HuH-7.5 (cell line): ENCODE data around the gene GCNT2.
"Not testable (repeated sequence)": the region's sequence is repeated elsewhere in the genome, so short reads cannot be mapped to it uniquely, and the experiment has no call there.

Experiments used
- DNase-seq: peaks from one replicate; pipeline ENCODE4 v3.0.0; 2011; ENCODE audit warnings: low spot score

Gene GCNT2

DNA sequence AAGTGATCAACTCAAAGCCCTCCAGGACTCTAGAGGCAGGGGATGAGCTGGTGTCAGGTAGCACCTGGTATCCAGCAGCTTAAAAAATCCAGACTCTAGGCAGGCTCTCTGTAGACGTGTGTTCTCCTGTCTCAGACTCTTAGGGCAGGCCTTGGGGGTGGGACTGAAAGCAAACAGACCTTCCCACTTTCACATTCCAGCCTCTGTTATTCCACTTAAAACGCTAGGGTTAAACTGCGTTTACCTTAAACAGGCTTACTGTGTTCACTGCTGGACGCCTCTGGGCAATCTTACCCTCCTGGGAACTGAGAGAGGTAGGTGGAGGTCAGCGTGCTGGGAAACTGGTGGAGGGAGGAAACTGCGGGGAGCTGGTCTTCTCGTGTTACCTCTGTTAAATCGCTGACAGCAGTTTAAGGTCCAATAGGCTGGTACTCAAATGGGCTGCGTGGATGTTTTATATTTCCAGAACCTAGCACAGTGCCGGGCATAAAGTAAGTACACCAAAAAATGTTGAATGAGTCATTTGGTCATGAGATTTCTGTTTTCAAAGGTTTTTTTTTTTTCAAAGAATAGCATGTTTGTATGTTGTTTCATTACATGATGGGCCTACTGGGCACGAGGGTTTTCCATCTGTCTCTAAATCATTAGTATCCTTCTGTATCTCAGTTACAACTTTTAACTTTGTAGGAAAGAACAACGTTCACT is at the start of gene GCNT2:
GCNT2 (plus strand) TSS at position 248 of the 705 bp plus-strand sequence. CDS start 7,561 bp downstream, outside the sequence.
- peak; percentile 31 for DNase-seq

DNA sequence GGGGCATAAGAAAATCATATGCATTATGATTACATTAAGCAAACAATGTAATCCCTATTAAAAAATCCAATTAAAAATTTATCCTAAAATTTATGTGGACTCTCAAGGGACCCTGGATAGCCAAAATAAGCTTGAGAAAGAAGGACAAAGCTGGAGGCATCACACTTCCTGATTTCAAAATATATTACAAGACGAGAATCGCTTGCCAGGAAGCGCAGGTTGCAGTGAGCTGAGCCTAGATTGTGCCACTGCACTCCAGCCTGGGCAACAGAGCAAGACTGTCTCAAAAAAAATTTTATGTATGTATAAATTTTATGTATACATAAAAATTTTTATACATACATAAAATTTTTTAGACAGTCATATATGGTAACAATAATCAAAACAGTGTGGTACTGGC is 48.5 kb upstream of the GCNT2 start:
- no peak for DNase-seq

DNA sequence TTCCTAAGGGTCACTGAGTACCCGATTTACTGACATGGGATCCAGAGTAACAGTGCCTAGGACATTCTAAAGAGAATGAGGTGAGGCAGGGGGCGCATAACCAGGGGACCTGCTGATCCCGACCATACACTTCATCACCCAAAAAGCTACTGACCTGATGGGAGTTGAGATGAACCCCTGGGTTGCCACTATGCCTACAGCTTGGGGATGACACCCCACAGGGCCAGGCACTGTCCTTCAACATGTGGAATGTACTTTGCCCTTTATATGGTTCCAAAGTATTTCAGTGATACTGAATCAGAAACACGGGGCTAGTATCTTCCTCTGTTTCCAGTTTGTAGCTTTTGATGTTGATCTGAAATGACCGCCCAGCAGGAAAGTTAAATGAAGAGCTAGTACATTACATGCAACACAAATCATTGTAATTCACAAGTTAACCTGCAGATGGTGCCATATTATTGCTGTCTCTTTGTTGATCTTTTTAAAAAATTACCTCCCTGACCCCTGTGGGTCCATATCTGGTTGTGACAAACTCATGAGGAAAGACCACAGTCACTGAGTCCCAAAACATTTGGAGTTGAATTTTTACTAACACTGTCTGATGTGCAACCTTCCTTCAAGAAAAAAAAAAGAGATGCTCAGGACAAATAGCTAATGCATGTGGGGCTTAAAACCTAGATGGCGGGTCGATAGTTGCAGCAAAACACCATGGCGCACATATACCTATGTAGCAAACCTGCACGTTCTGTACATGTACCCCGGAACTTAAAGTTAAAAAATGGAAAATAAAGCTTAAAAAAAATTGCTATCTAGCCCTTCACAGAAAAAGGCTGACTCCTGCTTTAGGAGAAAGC is 42.7 kb upstream of the GCNT2 start:
- peak; percentile 50 for DNase-seq

DNA sequence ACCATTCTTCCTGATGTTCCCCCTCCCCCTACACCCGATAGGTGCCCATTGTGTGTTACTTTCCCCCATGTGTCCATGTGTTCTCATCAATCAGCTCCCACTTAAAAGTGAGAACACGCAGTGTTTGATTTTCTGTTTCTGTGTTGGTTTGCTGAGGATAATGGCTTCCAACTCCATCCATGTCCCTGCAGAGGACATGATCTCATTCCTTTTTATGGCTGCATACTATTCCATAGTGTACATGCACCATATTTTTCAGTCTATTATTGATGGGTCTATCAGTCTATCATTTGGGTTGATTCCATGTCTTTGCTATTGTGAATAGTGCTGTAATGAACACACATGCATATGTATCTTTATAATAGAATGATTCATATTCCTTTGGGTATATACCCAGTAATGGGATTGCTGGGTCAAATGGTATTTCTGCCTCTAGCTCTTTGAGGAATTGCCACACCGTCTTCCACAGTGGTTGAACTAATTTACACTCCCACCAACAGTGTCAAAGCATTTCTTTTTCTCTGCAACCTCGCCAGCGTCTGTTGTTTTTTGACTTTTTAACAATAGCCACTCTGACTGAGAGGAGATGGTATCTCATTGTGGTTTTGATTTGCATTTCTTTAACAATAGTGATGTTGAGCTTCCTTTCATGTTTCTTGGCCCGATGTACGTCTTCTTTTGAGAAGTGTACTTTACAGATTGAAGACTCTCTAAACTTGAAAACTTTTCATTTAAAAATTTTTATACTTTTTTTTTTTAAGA is 41.0 kb upstream of the GCNT2 start:
- DNase-seq = no peak

DNA sequence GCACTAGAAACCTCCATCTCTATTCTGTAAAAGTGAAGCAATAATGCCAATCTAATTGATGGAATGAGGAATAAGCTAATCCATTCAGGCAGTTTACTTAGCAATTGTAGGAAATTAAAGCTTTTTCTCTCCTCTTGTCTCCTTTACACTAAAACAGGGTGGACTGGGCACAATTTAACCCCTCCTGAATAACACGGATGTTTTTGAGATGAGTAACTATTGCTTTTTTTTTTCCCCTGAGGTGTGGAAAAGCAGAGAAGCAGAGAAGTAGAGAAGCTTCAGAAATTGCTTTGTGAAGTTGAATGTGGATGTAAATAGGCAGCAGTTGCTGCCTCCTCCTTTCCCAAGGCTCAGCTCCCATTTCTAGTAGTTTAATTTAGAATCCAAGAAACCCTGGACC is 40.0 kb upstream of the GCNT2 start:
- DNase-seq = no peak

DNA sequence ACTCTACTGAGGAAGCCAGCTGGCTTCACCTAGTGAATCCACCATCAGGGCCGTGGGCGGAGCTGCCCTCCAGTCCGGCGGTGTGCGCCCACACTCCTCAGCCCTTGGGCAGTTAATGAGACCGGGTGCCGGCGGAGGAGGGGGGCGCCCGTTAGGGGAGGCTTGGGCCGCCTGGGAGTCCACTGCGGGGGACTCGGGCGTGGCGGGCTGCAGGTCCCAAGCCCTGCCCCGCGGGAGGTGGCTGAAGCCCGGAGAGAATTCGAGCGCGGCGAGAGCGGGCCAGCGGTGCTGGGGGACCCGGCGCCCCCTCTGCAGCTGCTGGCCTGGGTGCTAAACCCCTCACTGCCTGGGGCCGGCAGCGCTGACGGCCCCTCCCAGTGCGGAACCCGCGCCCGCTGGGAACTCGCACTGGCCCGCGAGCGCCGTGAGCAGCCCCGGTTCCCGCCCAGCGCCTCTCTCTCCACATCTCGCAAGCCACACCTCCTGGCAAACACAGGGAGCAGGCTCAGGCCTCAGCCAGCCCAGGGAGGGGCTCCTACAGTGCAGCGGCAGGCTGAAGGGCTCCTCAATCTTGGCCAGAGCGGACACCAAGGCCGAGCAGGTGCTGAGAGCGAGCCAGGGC is 38.4 kb upstream of the GCNT2 start:
- no peak for DNase-seq

DNA sequence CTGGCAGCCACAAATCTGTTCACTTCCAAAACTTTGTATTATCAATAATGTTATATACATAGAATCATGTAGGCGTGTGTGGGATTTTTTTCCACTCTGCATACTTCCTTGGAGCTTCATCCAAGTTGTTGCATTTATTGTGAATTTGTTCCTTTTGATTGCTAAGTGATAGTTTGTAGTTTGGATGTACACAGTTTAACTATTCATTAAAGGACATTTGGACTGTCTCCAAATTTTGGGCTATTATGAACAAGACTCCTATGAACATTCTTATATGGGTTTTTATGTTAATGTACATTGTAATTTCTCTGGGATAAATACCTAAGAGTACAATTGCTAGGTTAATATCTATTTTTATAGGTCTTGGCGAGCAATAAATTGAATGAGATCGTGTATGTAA is 36.2 kb upstream of the GCNT2 start:
- DNase-seq = no peak

DNA sequence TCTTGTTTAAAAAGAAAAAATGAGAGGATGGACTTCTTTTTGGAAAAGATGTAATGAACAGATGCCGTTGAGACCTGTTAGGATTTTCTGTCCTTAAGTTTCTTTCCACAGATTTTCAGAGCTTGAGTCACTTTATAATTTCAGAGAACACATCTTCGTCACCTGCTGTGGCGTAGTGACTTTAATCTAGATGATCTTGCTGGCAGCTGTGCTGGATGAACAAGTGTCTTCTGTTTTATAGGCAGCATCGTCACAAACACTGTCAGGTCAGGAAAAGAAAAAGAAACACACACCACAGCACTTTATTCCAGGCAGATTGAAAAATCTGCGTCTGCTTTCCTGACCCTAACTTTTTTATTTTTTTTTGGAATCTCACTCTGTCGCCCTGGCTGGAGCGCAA is 35.7 kb upstream of the GCNT2 start:
- no peak for DNase-seq

DNA sequence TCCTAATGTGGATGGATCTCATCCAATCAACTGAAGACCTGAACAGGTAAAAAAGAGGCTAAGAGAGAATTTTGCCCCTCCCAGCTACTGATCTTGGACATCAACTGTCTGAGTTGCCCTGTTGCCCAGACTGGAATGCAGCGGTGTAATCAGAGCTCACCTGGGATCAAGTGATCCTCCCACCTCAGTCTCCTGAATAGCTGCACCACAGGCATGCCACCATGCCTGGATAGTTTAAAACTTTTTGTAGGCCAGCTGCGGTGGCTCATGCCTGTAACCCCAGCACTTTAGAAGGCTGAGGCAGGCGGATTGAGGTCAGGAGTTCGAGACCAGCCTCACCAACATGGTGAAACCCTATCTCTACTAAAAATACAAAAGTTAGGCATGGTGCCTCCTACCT is 34.9 kb upstream of the GCNT2 start:
- DNase-seq = no peak

DNA sequence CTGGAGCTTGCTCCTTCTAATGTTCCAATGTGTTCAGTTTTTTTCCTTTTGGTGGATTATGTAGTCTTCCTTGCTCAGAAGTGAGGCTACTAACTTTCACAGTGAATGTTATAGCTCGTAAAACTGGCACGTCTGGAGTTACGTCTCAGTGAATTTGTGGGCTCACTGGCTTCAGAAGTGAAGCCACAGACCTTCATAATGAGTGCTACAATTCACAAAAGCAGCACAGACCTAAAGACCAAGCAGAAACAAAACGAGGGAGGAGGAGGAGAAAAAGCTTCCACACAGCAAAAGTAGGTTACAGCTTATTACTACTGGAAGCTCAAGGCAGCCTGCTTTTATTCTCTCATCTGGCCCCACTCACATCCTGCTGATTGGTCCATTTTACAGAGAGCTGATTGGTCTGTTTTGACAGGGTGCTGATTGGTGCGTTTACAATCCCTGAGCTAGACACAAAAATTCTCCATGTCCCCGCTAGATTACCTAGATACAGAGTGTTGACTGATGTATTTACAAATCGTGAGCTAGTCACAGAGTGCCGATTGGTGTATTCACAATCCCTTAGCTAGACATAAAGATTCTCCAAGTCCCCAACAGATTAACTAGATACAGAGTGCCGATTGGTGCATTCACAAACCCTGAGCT is 34.1 kb upstream of the GCNT2 start:
- DNase-seq = not testable (repeated sequence)

DNA sequence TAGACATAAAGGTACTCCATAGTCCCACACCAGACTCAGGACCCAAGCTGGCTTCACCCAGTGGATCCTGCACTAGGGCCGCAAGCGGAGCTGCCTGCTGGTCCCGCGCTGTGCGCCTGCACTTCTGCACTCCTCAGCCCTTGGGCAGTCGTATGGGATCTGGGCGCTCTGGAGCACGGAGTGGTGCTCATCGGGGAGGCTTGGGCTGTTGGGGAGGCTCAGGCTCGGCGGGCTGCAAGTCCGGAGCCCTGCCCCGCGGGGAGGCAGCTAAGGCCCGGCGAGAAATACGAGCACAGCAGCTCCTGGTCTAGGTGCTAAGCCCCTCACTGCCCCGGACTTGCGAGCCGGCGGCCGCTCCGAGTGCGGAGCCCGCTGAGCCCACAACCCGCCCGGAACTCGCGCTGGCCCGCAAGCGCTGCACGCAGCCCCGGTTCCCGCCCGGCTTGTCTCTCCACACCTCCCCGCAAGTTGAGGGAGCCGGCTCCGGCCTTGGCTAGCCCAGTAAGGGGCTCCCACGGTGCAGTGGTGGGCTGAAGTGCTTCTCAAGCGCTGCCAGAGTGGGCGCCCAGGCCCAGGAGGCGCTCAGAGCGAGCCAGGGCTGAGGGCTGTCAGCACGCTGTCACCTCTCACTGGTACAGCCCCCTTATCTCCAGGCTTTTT is 33.4 kb upstream of the GCNT2 start:
- no peak for DNase-seq

DNA sequence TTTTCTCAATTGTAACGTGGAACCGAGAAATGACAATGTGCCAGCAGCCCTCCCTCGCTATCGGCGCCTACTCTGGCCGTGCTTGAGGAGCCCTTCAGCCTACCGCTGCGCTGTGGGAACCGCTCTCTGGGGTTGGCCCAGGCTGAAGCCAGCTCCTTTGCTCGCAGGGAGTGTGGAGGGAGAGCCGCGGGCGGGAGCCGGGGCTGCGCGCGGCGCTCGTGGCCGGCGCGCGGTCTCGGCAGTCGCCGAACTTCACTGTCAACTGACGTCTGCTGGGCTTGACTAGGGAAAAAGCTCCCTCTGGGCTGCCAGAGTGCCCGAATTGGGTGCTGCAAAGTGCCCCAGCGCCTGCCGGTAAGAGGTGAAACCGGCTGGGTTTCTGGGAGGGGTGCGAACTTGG is 29.7 kb upstream of the GCNT2 start:
- DNase-seq = no peak

DNA sequence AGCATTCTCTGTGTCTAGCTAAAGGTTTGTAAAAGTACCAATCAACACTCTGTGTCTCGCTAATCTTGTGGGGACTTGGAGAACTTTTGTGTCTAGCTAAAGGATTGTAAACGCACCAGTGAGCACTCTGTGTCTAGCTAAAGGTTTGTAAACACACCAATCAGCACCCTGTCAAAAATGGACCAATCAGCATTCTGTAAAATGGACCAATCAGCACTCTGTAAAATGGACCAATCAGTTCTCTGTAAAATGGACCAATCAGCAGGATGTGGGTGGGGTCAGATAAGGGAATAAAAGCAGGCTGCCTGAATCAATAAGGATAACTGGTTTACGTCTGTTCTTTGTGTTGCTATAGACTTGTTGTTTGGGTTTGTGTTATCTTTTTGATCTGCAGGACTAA is 29.2 kb upstream of the GCNT2 start:
- DNase-seq = not testable (repeated sequence)

DNA sequence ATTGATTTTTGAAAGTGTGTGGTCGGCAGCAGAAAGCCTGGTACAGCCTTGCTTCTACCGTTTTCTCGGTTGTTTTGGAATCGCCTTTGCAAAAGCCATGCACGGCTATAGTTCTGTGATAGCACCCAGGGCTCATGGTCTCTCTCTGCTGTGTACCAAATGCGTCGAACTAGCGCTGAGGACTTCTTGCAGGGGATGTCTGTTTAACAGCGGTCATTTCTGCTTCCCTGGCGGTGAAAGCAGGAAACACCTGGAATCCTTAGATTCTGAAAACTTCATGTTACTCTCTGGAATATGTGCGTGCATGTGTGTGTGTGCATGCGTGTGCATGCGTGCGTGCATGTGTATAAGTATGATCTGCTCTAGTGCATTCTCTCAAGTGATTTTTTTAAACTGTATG is 26.1 kb upstream of the GCNT2 start:
- DNase-seq = no peak

DNA sequence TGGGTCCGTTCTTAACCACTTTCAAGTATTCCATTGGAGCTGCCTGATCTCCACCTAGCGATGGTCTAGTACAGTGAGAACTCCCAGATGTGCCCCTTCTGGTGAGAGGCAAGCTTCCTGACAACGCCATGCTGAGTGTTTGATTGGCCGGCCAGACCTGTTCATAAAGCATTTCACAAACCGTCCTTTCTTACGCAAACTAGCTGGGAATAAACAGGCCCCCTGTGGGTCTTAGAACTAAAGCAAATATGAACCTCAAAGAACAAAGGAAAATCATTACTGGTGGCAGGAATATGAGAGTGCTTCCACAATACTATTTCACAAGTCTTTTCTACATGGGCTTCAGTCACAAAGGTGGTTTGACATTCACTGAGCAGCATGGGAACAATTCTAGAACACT is 15.6 kb upstream of the GCNT2 start:
- peak; percentile 40 for DNase-seq

DNA sequence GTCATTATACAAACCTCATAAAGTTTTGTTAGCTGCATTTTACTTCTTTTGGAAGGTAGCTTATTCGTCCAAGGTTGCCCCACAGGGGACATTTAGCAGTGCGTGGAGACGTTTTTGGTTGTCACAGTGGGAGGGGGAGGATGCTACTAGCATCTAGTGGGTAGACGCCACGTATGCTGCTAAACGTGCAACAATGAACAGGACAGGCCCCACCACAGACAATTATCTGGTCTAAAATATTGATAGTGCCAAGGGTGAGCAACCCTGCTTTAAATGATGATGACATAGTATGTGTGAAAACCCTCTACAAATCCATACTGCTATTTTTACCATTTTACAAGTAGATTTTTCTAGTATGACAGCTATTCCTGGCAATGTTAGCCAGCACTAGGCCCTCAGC is 13.9 kb upstream of the GCNT2 start:
- no peak for DNase-seq

DNA sequence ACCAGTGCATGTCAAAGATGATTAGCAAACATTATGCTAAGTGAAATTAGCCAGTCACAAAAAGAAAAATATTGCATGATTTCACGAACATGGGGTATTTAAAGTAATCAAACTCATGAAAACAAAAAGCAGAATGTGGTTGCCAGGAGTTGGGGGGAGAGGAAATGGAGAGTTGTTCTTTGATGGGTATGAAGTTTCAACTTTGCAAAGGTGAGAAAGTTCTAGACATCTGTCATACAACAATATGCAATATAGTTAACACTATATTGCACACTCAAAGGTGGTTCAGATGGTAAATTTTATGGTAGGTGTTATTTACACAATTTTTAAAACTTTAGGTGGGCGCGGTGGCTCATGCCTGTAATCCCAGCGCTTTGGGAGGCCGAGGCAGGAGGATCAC is 13.4 kb upstream of the GCNT2 start:
- no peak for DNase-seq

DNA sequence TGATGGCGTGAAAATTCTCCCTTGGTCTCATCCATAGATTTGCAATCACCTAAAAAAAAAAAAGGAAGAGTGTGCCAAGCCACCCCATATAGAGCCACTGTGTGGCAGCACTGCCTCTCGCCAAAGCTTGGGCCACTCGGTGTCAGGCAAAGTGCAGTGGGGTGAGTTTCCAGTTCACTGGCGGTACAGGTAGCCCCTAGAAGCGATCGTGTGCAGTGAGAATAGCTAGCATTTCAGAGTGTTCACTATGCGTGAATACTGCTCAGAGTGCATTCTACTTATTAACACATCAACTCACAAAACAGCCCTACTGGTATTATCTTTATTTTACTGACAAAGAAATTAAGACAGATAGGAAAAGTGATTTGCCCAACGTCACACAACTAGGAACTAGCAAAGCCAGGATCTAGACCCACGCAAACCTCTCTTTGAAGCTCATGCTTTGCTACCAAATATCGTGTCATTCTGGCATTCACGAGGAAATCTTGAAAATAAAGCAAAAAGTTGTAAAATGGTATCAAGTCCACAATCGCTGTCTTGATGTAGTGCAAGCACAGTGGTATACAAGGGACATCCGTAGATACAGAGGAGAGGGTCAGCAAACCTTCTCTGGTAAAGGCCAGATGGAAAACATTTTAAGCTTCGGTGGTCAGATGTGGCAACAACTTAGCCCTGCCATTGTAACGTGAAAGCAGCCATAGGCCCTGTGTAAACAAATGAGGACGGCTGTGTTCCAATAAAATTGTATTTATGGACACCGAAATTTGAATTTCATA is 10.4 kb upstream of the GCNT2 start:
- peak; percentile 40 for DNase-seq

DNA sequence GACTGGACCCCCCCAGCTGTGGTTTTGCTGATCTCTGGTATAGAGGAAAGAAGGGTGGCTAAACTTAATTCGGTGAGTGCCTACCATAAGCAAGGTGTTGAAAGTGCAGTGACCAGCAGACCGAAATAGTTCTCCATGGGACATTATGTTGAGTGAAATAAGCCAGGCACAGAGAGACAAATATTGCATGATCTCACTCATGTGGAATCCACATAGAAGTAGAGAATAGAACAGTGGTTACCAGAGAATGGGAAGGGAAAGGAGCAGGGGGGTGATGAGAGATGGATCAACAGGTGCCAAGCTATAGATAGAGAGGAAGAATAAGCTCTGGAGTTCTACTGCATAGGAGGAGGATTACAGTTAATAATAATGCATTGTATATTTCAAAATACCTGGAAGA is 9.7 kb upstream of the GCNT2 start:
- DNase-seq = no peak

DNA sequence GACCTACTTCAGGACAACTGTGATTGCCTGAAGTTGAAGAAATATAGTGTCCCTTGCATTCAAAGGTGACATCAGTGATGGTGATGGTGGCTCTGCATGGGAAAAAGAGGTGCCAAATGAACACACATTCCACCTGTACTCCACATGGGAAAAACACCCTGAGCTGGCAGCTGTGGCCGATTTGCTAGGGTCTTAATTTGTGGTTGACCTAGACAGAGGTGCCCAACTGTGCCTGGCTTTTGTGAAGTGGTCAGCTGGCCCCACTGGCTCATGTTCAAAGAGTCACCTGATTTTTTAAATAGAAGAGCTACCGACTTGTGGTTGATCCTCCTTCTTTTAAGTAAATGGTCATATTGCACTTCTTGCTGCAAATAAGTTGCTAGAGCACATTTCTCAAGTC is 7.6 kb upstream of the GCNT2 start:
- no peak for DNase-seq
